ENCODE measurements around the gene ME2. TPM values are rescaled to one million over a fixed set of nuclear protein-coding genes. Genes with fewer than 3 reads are reported as not detected.

Gene ME2
- total RNA-seq, 1 experiment from 2014 or later: 49.0 TPM

- H3K4me2 ChIP-seq (ENCODE audit: low read length): no peak overlapping the region
- H3K4me3 ChIP-seq (replicated peaks in 1 of 2; ENCODE audit: low read depth in 1 of 2, low read length in 2 of 2): no peak overlapping the region
- POLR2A ChIA-PET: no interaction called here
- H3K4me1 ChIP-seq (ENCODE audit: control insufficient read depth in 1 of 2, insufficient read depth in 2 of 2, low read length in 2 of 2): no peaks in the 10 kb centered on the region
- DNase-seq (ENCODE audit: low read depth, low spot score) (no peak), ATAC-seq (no peak)
- RAD21 ChIA-PET (ENCODE audit: low non-redundant PET in 1 of 2, low total read pairs in 2 of 2, uncharacterized antibody in 2 of 2, unreplicated experiment in 2 of 2): no interaction called here
- H3K9me2 ChIP-seq (ENCODE audit: insufficient read depth): no peaks in the 10 kb centered on the region
- no peaks in the 10 kb centered on the region for H4K20me1 ChIP-seq (ENCODE audit: insufficient read depth)
- H3K36me3 ChIP-seq (ENCODE audit: control insufficient read depth in 1 of 2, insufficient read depth in 2 of 2, low read length in 2 of 2): no peaks in the 10 kb centered on the region
- H3K9me3 ChIP-seq (ENCODE audit: control insufficient read depth in 1 of 2, insufficient read depth in 1 of 2, low read depth in 1 of 2, low read length in 2 of 2): no peaks in the 10 kb centered on the region
- intact Hi-C loops (cut with micrococcal nuclease): no loop called here
- no peak overlapping the region for H2AFZ ChIP-seq (ENCODE audit: low read depth, low read length, poor library complexity, severe bottlenecking)
- BruUV-seq (replicated peaks): no TSS peak
- no peak overlapping the region for H3K9ac ChIP-seq (ENCODE audit: low read length)
- CTCF ChIA-PET: no interaction called here
- TF ChIP-seq SP1 (IDR thresholded peaks at IDR 0.05; ENCODE audit: low read depth): no peak
- TF ChIP-seq EZH2phosphoT487 (IDR thresholded peaks at IDR 0.05; ENCODE audit: borderline replicate concordance): no peak
- TF ChIP-seq FOSL1 (IDR thresholded peaks at IDR 0.05; ENCODE audit: low read depth): no peak
- no peak for TF ChIP-seq SIN3A (IDR thresholded peaks at IDR 0.05; ENCODE audit: low read depth)
- no peak for TF ChIP-seq REST (IDR thresholded peaks at IDR 0.05; ENCODE audit: low read depth)
- TF ChIP-seq EZH2 (IDR thresholded peaks at IDR 0.05): no peak
- no peak for TF ChIP-seq MAX (IDR thresholded peaks at IDR 0.05)
- no peak for TF ChIP-seq ATF3 (IDR thresholded peaks at IDR 0.05)
- TF ChIP-seq YY1 (IDR thresholded peaks at IDR 0.05; ENCODE audit: extremely low read depth, insufficient replicate concordance, low read depth, low read length): no peak
- no peak for TF ChIP-seq CTCF (IDR thresholded peaks at IDR 0.05 in 2 of 3, conservative IDR thresholded peaks at IDR 0.05 in 1 of 3; ENCODE audit: borderline replicate concordance in 1 of 3, insufficient read depth in 1 of 3, low read depth in 2 of 3, low read length in 2 of 3)
- TF ChIP-seq POLR2AphosphoS5 (IDR thresholded peaks at IDR 0.05; ENCODE audit: low read depth, low read length): no peak
- TF ChIP-seq JUND (IDR thresholded peaks at IDR 0.05): no peak
- TF ChIP-seq TCF7L2 (IDR thresholded peaks at IDR 0.05; ENCODE audit: borderline replicate concordance, extremely low read depth, insufficient read depth, insufficient read length): no peak
- TF ChIP-seq POLR2A (IDR thresholded peaks at IDR 0.05; ENCODE audit: borderline replicate concordance, extremely low read depth, insufficient read depth, insufficient read length): no peak
- no peak for TF ChIP-seq CEBPB (IDR thresholded peaks at IDR 0.05; ENCODE audit: low read depth)
- H3K27ac ChIP-seq (ENCODE audit: low read depth, low read length): no peak overlapping the region
- no peaks in the 10 kb centered on the region for H3K79me2 ChIP-seq (ENCODE audit: insufficient read depth, low read length)
- no peaks in the 10 kb centered on the region for H3K27me3 ChIP-seq (ENCODE audit: insufficient read depth, low read length)
These were observed 49.3 kb upstream of the ME2 start for GRCh38 chr18:50829644-50830043.

Data from HCT116 (cell line).